HEK293 (cell line): ENCODE results near the gene CCDC63.

Experiments used
- TRIM28 ChIP-seq: IDR thresholded peaks from 2 replicates; pipeline ENCODE4 v1.6.1; 2011; ENCODE audit warnings: low read length, control low read depth, borderline replicate concordance
- ZBTB1 ChIP-seq: fragments of 450-650 bp; formaldehyde crosslinking; IDR thresholded peaks from 2 replicates; pipeline ENCODE4 v1.5.1; 2016; ENCODE audit warnings: missing biosample characterization, missing genetic modification characterization
- ZNF311 ChIP-seq: fragments of 450-650 bp; formaldehyde crosslinking; IDR thresholded peaks from 2 replicates; pipeline ENCODE4 v1.5.1; 2017; ENCODE audit warnings: missing biosample characterization, missing genetic modification characterization, borderline replicate concordance
- ZNF510 ChIP-seq: fragments of 450-650 bp; formaldehyde crosslinking; IDR thresholded peaks from 2 replicates; pipeline ENCODE4 v1.5.1; 2018; ENCODE audit warnings: mild to moderate bottlenecking, missing genetic modification characterization, missing biosample characterization; ENCODE audit not compliant: insufficient replicate concordance
- ZNF670 ChIP-seq: fragments of 450-650 bp; formaldehyde crosslinking; IDR thresholded peaks from 2 replicates; pipeline ENCODE4 v1.5.1; 2016; ENCODE audit warnings: missing biosample characterization, missing genetic modification characterization, low read depth
- ZNF707 ChIP-seq: fragments of 450-650 bp; formaldehyde crosslinking; IDR thresholded peaks from 2 replicates; pipeline ENCODE4 v1.5.1; 2016; ENCODE audit warnings: missing biosample characterization, missing genetic modification characterization
- ZNF76 ChIP-seq: fragments of 450-650 bp; formaldehyde crosslinking; IDR thresholded peaks from 2 replicates; pipeline ENCODE4; 2016; ENCODE audit warnings: low read depth, missing biosample characterization, missing genetic modification characterization, borderline replicate concordance
- TF ChIP-seq, protein P1 (sequence below): fragments of 450-650 bp; formaldehyde crosslinking; IDR thresholded peaks from 2 replicates; pipeline ENCODE4 v1.5.1; 2016; ENCODE audit warnings: missing biosample characterization, missing genetic modification characterization
- TF ChIP-seq, protein P2 (sequence below): fragments of 450-650 bp; formaldehyde crosslinking; IDR thresholded peaks from 2 replicates; pipeline ENCODE4 v1.5.1; 2016; ENCODE audit warnings: missing biosample characterization, missing genetic modification characterization
- TF ChIP-seq, protein P3 (sequence below): fragments of 450-650 bp; formaldehyde crosslinking; optimal IDR thresholded peaks from 2 replicates; pipeline ENCODE3; 2016; ENCODE audit warnings: missing biosample characterization, mild to moderate bottlenecking, missing genetic modification characterization

DNA sequence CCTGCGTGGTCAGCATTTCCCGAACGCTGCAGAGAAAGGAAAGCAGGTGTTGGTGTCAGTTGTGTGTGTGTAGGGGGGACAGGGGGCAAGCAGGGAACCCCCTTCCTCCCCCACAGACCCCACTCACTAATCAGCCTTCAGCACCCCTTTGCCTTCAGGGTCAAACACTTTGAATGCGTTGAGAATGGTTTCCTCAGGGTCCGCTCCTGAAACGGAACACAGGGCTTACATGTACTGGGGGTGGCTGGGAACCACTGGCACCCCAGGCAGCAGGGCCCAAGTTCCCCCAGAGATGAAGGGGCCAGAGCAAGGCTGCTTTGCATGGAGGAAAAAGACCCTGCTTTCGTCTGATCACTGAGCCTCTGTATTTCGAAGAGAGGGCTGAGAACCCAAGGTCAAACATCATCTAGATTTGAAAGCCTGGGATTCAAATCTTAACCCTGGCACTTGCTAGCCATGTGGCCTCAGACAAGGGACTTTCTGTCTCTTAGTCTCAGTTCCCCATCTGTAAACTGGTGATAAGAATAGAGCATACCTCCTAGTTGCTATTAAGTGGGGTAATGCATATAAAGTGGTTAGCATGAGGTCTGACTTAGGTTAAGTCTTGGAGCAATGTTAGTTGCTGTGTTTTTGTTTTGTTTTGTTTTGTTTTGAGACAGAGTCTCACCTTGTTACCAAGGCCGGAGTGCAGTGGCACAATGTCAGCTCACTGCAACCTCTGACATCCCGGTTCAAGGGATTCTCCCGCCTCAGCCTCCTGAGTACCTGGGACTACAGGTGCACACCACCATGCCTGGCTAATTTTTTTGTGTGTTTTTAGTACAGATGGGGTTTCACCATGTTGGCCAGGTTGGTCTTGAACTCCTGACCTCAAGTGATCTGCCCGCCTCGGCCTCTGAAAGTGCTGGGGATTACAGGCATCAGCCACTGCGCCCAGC lies 66.6 kb downstream of the CCDC63 start:
- TF ChIP-seq, protein P1, sequence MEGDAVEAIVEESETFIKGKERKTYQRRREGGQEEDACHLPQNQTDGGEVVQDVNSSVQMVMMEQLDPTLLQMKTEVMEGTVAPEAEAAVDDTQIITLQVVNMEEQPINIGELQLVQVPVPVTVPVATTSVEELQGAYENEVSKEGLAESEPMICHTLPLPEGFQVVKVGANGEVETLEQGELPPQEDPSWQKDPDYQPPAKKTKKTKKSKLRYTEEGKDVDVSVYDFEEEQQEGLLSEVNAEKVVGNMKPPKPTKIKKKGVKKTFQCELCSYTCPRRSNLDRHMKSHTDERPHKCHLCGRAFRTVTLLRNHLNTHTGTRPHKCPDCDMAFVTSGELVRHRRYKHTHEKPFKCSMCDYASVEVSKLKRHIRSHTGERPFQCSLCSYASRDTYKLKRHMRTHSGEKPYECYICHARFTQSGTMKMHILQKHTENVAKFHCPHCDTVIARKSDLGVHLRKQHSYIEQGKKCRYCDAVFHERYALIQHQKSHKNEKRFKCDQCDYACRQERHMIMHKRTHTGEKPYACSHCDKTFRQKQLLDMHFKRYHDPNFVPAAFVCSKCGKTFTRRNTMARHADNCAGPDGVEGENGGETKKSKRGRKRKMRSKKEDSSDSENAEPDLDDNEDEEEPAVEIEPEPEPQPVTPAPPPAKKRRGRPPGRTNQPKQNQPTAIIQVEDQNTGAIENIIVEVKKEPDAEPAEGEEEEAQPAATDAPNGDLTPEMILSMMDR (tag by site-specific recombination), result no peak
- TF ChIP-seq ZBTB1 (tag by site-specific recombination) (no peak), ZNF76 (tag by site-specific recombination) (no peak), ZNF670 (tag by site-specific recombination) (no peak), ZNF311 (tag by site-specific recombination) (no peak), ZNF707 (tag by site-specific recombination) (no peak), ZNF510 (tag by site-specific recombination) (no peak), TRIM28 (no peak)
- TF ChIP-seq, protein P2, sequence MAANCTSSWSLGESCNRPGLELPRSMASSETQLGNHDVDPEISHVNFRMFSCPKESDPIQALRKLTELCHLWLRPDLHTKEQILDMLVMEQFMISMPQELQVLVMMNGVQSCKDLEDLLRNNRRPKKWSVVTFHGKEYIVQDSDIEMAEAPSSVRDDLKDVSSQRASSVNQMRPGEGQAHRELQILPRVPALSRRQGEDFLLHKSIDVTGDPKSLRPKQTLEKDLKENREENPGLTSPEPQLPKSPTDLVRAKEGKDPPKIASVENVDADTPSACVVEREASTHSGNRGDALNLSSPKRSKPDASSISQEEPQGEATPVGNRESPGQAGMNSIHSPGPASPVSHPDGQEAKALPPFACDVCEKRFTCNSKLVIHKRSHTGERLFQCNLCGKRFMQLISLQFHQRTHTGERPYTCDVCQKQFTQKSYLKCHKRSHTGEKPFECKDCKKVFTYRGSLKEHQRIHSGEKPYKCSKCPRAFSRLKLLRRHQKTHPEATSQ (tag by site-specific recombination), result no peak
- TF ChIP-seq, protein P3, sequence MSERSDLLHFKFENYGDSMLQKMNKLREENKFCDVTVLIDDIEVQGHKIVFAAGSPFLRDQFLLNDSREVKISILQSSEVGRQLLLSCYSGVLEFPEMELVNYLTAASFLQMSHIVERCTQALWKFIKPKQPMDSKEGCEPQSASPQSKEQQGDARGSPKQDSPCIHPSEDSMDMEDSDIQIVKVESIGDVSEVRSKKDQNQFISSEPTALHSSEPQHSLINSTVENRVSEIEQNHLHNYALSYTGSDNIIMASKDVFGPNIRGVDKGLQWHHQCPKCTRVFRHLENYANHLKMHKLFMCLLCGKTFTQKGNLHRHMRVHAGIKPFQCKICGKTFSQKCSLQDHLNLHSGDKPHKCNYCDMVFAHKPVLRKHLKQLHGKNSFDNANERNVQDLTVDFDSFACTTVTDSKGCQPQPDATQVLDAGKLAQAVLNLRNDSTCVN, result no peak
